Measurements from ENCODE around the gene VRK3.

VRK3 gene

GRCh38 chr19:50030937-50031336 is 5.8 kb upstream of the VRK3 start:
- no peak for DNase-seq (ENCODE audit: low read depth, low spot score)

DNA sequence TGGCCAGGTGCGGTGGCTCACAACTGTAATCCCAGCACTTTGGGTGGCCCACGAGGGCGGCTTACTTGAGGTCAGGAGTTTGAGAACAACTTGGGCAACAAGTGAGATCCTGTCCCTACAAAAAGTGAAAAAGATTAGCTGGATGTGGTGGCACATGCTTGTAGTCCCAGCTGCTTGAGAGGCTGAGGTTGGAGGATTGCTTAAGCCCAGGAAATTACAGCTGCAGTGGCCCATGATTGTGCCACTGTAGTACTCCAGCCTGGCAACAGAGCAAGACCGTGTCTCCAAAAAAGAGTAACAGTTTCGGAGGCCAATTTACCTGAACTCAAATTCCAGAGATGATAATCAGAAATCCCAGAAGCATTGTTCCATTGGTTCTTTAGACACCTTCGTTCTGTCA is 5.1 kb upstream of the VRK3 start:
- DNase-seq (ENCODE audit: low read depth, low spot score) = no peak

DNA sequence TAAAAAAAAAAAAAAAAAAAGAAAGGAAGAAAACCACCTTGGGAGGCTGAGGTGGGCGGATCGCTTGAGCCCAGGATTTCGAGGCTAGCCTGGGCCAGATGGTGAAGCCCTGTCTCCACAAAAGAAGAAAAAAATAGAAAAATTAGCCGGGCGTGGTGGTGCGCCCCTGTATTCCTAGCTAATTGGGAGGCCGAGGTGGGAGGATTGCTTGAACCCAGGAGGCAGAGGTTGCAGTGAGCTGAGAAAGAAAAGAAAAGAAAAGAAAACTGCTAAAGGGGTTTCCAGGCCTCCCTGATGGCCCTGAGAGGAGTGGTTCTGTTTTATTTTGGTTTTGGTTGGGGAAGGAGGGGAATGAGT is 1.4 kb upstream of the VRK3 start:
- no peak for DNase-seq (ENCODE audit: low read depth, low spot score)

- peak; percentile 79 for DNase-seq (ENCODE audit: low read depth, low spot score)
These were observed 800 bp upstream of the VRK3 start, which contains the start of gene ZNF473 for GRCh38 chr19:50025794-50026549. Gene ZNF473, plus strand, starts transcription at chr19:50026005. Its CDS starts 5,078 bp downstream, at chr19:50031083.

- DNase-seq (ENCODE audit: low read depth, low spot score) = no peak
These were observed 502 bp downstream of the VRK3 start for GRCh38 chr19:50024719-50025021.

GRCh38 chr19:50022823-50023222 is 2.3 kb downstream of the VRK3 start:
- DNase-seq (ENCODE audit: low read depth, low spot score) = no peak

GRCh38 chr19:50020481-50020880 is 4.7 kb downstream of the VRK3 start:
- DNase-seq (ENCODE audit: low read depth, low spot score) = no peak

- DNase-seq (ENCODE audit: low read depth, low spot score) = no peak
These were observed 8.9 kb downstream of the VRK3 start for GRCh38 chr19:50016225-50016807.

DNA sequence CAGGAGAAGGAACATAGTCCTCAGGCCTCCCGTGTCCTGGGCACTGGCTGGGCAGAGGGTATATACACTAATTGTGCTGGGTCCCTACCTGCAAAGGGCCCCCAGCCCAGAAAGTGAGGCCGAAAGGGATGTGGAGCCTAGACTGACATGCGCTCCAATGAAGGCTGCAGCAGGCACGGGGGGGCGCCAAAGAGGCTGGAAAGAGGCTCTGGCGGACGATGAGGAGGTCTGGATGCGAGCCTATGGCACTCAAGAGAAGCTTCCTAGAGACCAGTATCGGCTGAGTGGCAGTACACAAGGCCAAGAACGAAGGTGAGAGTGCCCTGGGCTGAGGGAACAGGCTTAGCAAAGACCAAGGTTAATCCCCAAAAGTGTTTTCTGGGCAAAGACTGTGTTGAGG is 16.6 kb downstream of the VRK3 start:
- DNase-seq (ENCODE audit: low read depth, low spot score) = no peak

DNA sequence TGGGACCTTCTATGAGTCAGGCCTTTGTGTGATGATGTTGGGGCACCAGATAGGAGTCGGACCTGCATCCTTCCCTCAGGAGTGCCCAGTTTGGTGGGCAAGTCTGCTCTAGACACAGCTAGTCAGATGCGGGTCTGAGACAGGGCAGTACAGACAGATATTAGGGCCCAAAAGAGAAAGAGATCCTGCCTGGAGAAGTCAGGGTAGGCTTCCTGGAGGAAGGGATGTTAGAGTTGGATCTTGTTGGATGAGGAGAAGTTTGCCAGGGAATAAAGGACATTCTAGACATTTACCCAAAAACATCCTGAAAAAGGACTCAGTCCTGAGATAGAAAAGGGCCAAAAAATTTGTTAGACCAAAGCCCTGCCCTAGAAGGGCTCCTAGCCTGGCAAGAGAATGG is 17.2 kb downstream of the VRK3 start:
- DNase-seq (ENCODE audit: low read depth, low spot score) = no peak

- no peak for DNase-seq (ENCODE audit: low read depth, low spot score)
These were observed 18.0 kb downstream of the VRK3 start for GRCh38 chr19:50007170-50007569.

GRCh38 chr19:50005428-50005827 is 19.7 kb downstream of the VRK3 start:
- DNase-seq (ENCODE audit: low read depth, low spot score) = no peak

GRCh38 chr19:50003810-50004419 is 21.3 kb downstream of the VRK3 start:
- DNase-seq (ENCODE audit: low read depth, low spot score) = no peak

DNA sequence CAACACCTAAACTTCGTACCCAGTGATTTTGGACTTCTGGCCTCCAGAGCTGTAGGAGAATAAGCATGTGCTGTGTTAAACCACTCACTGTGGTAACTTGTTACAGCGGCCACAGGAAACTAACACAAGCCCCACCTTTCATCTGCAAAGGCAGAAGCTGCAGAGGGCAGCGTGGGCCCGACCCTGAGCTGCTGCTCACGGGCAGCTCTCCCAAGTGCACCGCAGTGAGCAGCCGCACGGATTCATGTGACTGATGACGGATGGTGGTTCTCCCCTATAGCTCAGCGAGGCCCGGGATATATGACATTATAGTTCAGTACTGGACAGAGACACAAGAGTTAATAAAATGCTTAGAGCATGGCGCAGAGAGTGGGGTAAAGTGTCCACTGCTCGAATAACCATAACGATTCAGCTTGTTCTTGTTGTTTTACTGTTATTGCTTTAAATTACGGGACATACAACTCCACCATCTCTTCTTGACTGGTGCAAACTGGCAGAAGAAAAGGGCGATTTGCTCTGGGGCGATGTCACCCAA is 21.9 kb downstream of the VRK3 start:
- DNase-seq (ENCODE audit: low read depth, low spot score) = no peak

DNA sequence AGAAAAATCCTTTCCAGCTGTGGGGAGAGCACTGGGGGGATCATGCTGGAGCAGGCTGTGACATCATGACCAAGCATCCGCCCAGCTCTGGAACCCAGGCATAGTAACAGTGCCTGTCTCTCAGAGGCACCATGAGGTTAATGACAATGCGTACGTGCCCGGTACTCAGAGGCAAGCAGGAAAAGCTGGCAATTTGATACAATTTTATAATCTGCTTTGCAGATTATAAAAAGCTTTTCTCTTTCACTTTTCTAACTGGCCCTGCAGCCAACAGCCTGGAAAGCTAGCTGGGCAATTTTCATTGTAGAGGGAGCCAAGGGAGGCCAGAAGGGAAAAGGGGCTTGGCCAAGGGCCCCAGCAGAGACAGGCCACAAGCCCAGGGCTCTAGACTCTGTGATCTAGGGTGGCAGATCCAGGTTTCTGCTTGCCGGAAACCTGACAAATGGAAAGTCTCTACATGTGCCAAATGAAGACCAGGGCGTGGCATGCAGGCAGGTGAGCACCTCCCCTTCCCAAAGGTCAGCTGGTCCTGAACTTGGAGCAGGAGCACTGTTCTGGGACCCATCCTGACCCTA is 22.7 kb downstream of the VRK3 start:
- no peak for DNase-seq (ENCODE audit: low read depth, low spot score)

- DNase-seq (ENCODE audit: low read depth, low spot score) = no peak
These were observed 23.4 kb downstream of the VRK3 start for GRCh38 chr19:50001775-50002174.

GRCh38 chr19:50000841-50001557 is 24.2 kb downstream of the VRK3 start:
- DNase-seq (ENCODE audit: low read depth, low spot score) = no peak

DNA sequence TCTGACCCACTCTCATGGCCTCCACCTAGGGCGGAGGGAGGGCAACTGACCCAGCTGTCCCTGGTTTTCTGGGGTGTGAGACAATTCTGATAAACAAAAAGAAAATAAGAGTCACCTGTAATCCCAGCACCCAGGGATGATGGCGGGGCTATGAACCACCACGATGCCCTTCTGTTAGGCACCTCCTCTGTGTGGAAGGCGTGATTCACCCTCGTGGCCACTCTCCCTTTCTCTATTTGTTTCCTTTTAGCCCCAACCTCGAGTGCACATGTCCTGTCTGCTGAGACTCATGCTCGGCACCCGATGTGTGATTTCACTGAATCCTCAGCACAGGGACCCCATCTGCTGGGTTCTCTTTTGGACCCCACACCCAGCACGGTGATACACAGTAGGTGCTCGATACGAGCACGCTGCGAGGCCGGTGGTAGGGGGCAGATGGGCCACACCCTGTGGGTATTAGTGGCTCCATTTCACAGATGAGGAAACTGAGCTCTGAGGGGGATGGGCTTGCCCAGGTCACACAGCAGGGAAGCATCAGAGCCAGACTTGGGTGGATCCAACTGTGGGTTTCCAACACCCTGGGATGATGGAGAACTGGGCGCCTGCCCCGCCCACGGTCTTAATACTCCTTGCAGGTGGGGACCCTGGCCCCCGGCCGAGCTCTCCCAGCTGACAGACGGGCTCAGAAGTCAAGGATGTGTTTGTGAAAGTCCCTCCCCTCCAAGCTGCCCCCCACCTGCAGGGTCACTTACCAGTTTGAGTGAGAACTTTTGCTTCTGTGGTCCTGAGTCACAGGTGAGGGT is 24.9 kb downstream of the VRK3 start:
- DNase-seq (ENCODE audit: low read depth, low spot score) = no peak

DNA sequence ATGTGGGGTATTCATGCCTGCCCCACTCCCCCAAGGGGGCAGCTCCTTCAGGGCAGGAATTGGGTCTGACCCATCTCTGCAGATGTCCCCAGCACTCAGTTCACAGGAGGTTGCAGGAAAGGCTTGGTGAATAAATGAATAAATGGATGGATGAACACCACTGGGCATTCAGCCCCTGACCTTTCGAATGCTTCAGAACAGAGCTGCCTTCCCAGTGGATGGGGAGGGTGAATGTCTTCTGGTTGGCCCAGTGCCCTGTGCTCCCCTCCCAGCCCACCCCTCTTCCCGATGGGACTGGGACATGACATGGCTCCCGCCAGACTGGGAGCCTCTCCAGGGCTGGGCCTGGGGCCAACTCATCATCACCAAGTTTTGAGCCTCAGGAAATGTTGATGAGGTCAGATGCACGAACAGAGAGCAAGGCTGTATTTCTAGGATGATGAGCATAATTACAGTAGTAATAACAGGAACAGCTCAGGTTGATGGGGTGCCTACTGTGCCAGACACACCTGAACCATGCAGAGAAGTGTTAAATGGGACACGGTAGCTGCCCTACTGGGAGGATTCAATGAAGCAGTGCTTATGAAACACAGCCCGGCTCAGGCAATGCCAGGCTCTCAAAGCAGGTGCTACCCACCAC is 25.7 kb downstream of the VRK3 start:
- DNase-seq (ENCODE audit: low read depth, low spot score) = no peak

- peak; percentile 64 for DNase-seq (ENCODE audit: low read depth, low spot score)
These were observed 27.5 kb downstream of the VRK3 start for GRCh38 chr19:49997709-49998108.

GRCh38 chr19:49988433-49988832 is 36.7 kb downstream of the VRK3 start:
- DNase-seq (ENCODE audit: low read depth, low spot score) = no peak
